Measurements from ENCODE around the gene SERPINB5.

Gene SERPINB5

GRCh38 chr18:63487676-63488075 is 10.9 kb downstream of the SERPINB5 start:
- peaks cover 19% of the 10 kb centered on the region for H3K27me3 Mint-ChIP-seq
- no peaks in the 10 kb centered on the region for H3K36me3 Mint-ChIP-seq (ENCODE audit: low read depth)
- no peaks in the 10 kb centered on the region for H3K4me1 Mint-ChIP-seq (ENCODE audit: low read depth)
- no peak for DNase-seq
- no peak overlapping the region for H3K27ac Mint-ChIP-seq
- no peaks in the 10 kb centered on the region for H3K9me3 Mint-ChIP-seq
- no peak overlapping the region for H3K4me3 Mint-ChIP-seq

- Mint-ChIP-seq H3K36me3 (ENCODE audit: low read depth) (no peaks in the 10 kb centered on the region), H3K27me3 (peaks cover 19% of the 10 kb centered on the region), H3K9me3 (no peaks in the 10 kb centered on the region), H3K4me3 (no peak overlapping the region), H3K4me1 (ENCODE audit: low read depth) (no peaks in the 10 kb centered on the region), H3K27ac (no peak overlapping the region)
- DNase-seq: no peak
Observed at GRCh38 chr18:63488160-63488559, 11.4 kb downstream of the SERPINB5 start.

- Mint-ChIP-seq H3K27me3 (peaks cover 9% of the 10 kb centered on the region), H3K27ac (no peak overlapping the region), H3K4me1 (ENCODE audit: low read depth) (no peaks in the 10 kb centered on the region), H3K36me3 (ENCODE audit: low read depth) (no peaks in the 10 kb centered on the region), H3K4me3 (no peak overlapping the region), H3K9me3 (no peaks in the 10 kb centered on the region)
- DNase-seq: no peak
Observed at GRCh38 chr18:63492851-63493250, 16.1 kb downstream of the SERPINB5 start.

GRCh38 chr18:63495675-63496074 is 18.9 kb downstream of the SERPINB5 start:
- no peak overlapping the region for H3K27ac Mint-ChIP-seq
- DNase-seq: no peak
- no peaks in the 10 kb centered on the region for H3K36me3 Mint-ChIP-seq (ENCODE audit: low read depth)
- no peaks in the 10 kb centered on the region for H3K4me1 Mint-ChIP-seq (ENCODE audit: low read depth)
- no peaks in the 10 kb centered on the region for H3K9me3 Mint-ChIP-seq
- peaks cover 6% of the 10 kb centered on the region for H3K27me3 Mint-ChIP-seq
- no peak overlapping the region for H3K4me3 Mint-ChIP-seq

- no peak overlapping the region for H3K4me3 Mint-ChIP-seq
- peaks cover 48% of the 10 kb centered on the region for H3K27me3 Mint-ChIP-seq
- no peaks in the 10 kb centered on the region for H3K4me1 Mint-ChIP-seq (ENCODE audit: low read depth)
- DNase-seq: no peak
- H3K9me3 Mint-ChIP-seq: no peaks in the 10 kb centered on the region
- no peak overlapping the region for H3K27ac Mint-ChIP-seq
- no peaks in the 10 kb centered on the region for H3K36me3 Mint-ChIP-seq (ENCODE audit: low read depth)
Observed at GRCh38 chr18:63505566-63506335, 29.0 kb downstream of the SERPINB5 start.

- H3K9me3 Mint-ChIP-seq: no peaks in the 10 kb centered on the region
- no peaks in the 10 kb centered on the region for H3K4me1 Mint-ChIP-seq (ENCODE audit: low read depth)
- H3K27ac Mint-ChIP-seq: no peak overlapping the region
- H3K36me3 Mint-ChIP-seq (ENCODE audit: low read depth): no peaks in the 10 kb centered on the region
- DNase-seq: no peak
- H3K27me3 Mint-ChIP-seq: peaks cover 49% of the 10 kb centered on the region
- no peak overlapping the region for H3K4me3 Mint-ChIP-seq
Observed at GRCh38 chr18:63506336-63506646, 29.5 kb downstream of the SERPINB5 start.

GRCh38 chr18:63508596-63508995 is 31.8 kb downstream of the SERPINB5 start:
- Mint-ChIP-seq H3K9me3 (no peaks in the 10 kb centered on the region), H3K4me1 (ENCODE audit: low read depth) (no peaks in the 10 kb centered on the region), H3K36me3 (ENCODE audit: low read depth) (no peaks in the 10 kb centered on the region), H3K4me3 (no peak overlapping the region), H3K27me3 (peaks cover 57% of the 10 kb centered on the region), H3K27ac (no peak overlapping the region)
- no peak for DNase-seq

GRCh38 chr18:63511285-63511684 is 34.5 kb downstream of the SERPINB5 start:
- no peaks in the 10 kb centered on the region for H3K4me1 Mint-ChIP-seq (ENCODE audit: low read depth)
- H3K36me3 Mint-ChIP-seq (ENCODE audit: low read depth): no peaks in the 10 kb centered on the region
- no peaks in the 10 kb centered on the region for H3K9me3 Mint-ChIP-seq
- H3K27me3 Mint-ChIP-seq: peaks cover 47% of the 10 kb centered on the region
- H3K27ac Mint-ChIP-seq: no peak overlapping the region
- no peak for DNase-seq
- no peak overlapping the region for H3K4me3 Mint-ChIP-seq

GRCh38 chr18:63514326-63514725 is 37.6 kb downstream of the SERPINB5 start:
- peaks cover 3% of the 10 kb centered on the region for H3K4me1 Mint-ChIP-seq (ENCODE audit: low read depth)
- no peaks in the 10 kb centered on the region for H3K9me3 Mint-ChIP-seq
- no peaks in the 10 kb centered on the region for H3K36me3 Mint-ChIP-seq (ENCODE audit: low read depth)
- no peak for DNase-seq
- peaks cover 35% of the 10 kb centered on the region for H3K27me3 Mint-ChIP-seq
- no peak overlapping the region for H3K4me3 Mint-ChIP-seq
- H3K27ac Mint-ChIP-seq: no peak overlapping the region

- no peak overlapping the region for H3K27ac Mint-ChIP-seq
- H3K4me1 Mint-ChIP-seq (ENCODE audit: low read depth): peaks cover 3% of the 10 kb centered on the region
Observed at GRCh38 chr18:63514888-63515678, 38.3 kb downstream of the SERPINB5 start.

GRCh38 chr18:63515801-63516200 is 39.0 kb downstream of the SERPINB5 start:
- no peaks in the 10 kb centered on the region for H3K36me3 Mint-ChIP-seq (ENCODE audit: low read depth)
- DNase-seq: no peak
- peaks cover 3% of the 10 kb centered on the region for H3K4me1 Mint-ChIP-seq (ENCODE audit: low read depth)

More at GRCh38 chr18:63514888-63515678, 38.3 kb downstream of the SERPINB5 start:
- Mint-ChIP-seq H3K27me3 (peaks cover 32% of the 10 kb centered on the region), H3K9me3 (no peaks in the 10 kb centered on the region), H3K36me3 (ENCODE audit: low read depth) (no peaks in the 10 kb centered on the region), H3K4me3 (no peak overlapping the region)
- no peak for DNase-seq

GRCh38 chr18:63518178-63519012 is 41.6 kb downstream of the SERPINB5 start:
- peaks cover 3% of the 10 kb centered on the region for H3K4me1 Mint-ChIP-seq (ENCODE audit: low read depth)
- H3K27me3 Mint-ChIP-seq: peaks cover 18% of the 10 kb centered on the region
- peak; percentile 41 for DNase-seq
- H3K9me3 Mint-ChIP-seq: no peaks in the 10 kb centered on the region
- H3K4me3 Mint-ChIP-seq: no peak overlapping the region
- H3K27ac Mint-ChIP-seq: no peak overlapping the region
- H3K36me3 Mint-ChIP-seq (ENCODE audit: low read depth): no peaks in the 10 kb centered on the region

More at GRCh38 chr18:63515801-63516200, 39.0 kb downstream of the SERPINB5 start:
- Mint-ChIP-seq H3K27me3 (peaks cover 24% of the 10 kb centered on the region), H3K4me3 (no peak overlapping the region), H3K9me3 (no peaks in the 10 kb centered on the region), H3K27ac (no peak overlapping the region)

GRCh38 chr18:63520053-63520685 is 43.4 kb downstream of the SERPINB5 start:
- Mint-ChIP-seq H3K27ac (no peak overlapping the region), H3K9me3 (no peaks in the 10 kb centered on the region), H3K27me3 (peaks cover 12% of the 10 kb centered on the region), H3K4me3 (no peak overlapping the region), H3K4me1 (ENCODE audit: low read depth) (peaks cover 3% of the 10 kb centered on the region), H3K36me3 (ENCODE audit: low read depth) (no peaks in the 10 kb centered on the region)
- no peak for DNase-seq

GRCh38 chr18:63523660-63524059 is 46.9 kb downstream of the SERPINB5 start:
- no peak for DNase-seq
- no peak overlapping the region for H3K4me3 Mint-ChIP-seq
- no peaks in the 10 kb centered on the region for H3K4me1 Mint-ChIP-seq (ENCODE audit: low read depth)
- H3K9me3 Mint-ChIP-seq: no peaks in the 10 kb centered on the region
- H3K36me3 Mint-ChIP-seq (ENCODE audit: low read depth): no peaks in the 10 kb centered on the region
- H3K27ac Mint-ChIP-seq: no peak overlapping the region
- H3K27me3 Mint-ChIP-seq: peaks cover 7% of the 10 kb centered on the region

All from activated T-cell treated with anti-CD3 and anti-CD28 coated beads, Interleukin-2, amount 50 U/mL, for 24 hours (primary cell).